ENCODE measurements around the gene MS4A6E.

MS4A6E gene

GRCh38 chr11:60376601-60377000, 49.5 kb downstream of the MS4A6E start:
- no peak for ATAC-seq

- no peak for ATAC-seq
Measured at GRCh38 chr11:60377401-60378136, 50.5 kb downstream of the MS4A6E start.

- ATAC-seq: peak in 1 of 2 donors; percentile 33
Measured at GRCh38 chr11:60378354-60378753, 51.3 kb downstream of the MS4A6E start, which contains the start of gene MS4A7. TSS of gene MS4A7 (plus strand) at chr11:60378532. CDS start at chr11:60383142, 4,610 bp downstream.

GRCh38 chr11:60389279-60389910, 62.3 kb downstream of the MS4A6E start:
- no peak for ATAC-seq

- ATAC-seq: no peak
Measured at GRCh38 chr11:60390419-60390818, 63.4 kb downstream of the MS4A6E start.

Measured in activated CD4-positive, CD25-positive, alpha-beta regulatory T cell treated with anti-CD3 and anti-CD28 coated beads, Interleukin-2, amount 50 U/mL, for 24 hours (primary cell).